ENCODE measurements around the gene PRIMPOL.
"Not testable (repeated sequence)": the region's sequence is repeated elsewhere in the genome, so short reads cannot be mapped to it uniquely, and the experiment has no call there.

Gene PRIMPOL

DNA sequence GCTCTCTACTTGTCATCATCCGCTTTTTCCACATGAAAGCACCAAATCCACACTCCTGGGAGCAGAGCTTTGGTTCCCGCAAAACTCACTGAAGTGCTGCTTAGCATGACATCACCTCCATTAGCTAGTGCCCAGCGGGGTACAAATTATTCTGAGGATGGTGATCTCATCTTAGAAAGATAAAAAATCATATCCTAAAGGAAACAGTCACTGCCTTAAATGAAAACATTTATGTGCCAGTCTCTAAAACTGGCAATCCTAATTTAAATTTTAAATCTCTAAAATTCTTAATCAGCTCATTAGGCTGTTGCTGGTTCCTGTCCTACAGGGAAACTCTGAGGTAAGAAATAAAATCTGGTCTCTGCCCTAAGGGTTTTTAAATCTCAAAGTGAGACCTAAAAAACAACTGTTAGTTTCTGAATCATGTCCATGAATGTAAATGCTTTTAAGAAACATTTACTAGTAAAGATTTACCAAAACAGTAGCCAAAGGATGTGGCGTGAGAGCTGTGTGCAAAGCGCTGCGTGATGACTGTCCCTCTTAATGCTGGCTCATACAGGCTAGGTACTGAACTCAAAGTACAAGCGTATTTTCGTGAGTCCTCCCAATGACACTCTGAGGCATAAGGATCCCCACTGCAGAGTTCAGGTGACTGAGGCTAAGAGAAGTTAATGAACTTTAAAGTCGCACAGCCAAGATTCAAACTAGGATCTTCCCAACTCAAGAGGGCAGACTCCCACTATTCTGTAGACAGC lies 4.8 kb upstream of the PRIMPOL start:
- H3K36me3 ChIP-seq (ENCODE audit: insufficient read depth, low read length), result peaks cover 23% of the 10 kb centered on the region
- no peaks in the 10 kb centered on the region for H3K9me3 ChIP-seq (replicated peaks; ENCODE audit: low read length)
- H3K4me2 ChIP-seq (ENCODE audit: low read length), result peak overlapping the region; percentile 16
- peak overlapping the region; percentile 17 for H3K9ac ChIP-seq (ENCODE audit: low read depth, low read length)
- H3K4me1 ChIP-seq (ENCODE audit: control insufficient read depth, insufficient read depth, low read length), result peaks cover 28% of the 10 kb centered on the region
- no peaks in the 10 kb centered on the region for H3K27me3 ChIP-seq (ENCODE audit: control insufficient read depth, insufficient read depth, low read length)
- H3K4me3 ChIP-seq (ENCODE audit: low read length), result peak overlapping the region; percentile 3

- no peaks in the 10 kb centered on the region for H3K9me3 ChIP-seq (replicated peaks; ENCODE audit: low read length)
- no peaks in the 10 kb centered on the region for H3K27me3 ChIP-seq (ENCODE audit: control insufficient read depth, insufficient read depth, low read length)
- H3K36me3 ChIP-seq (ENCODE audit: insufficient read depth, low read length), result peaks cover 19% of the 10 kb centered on the region
- H3K4me2 ChIP-seq (ENCODE audit: low read length), result peak overlapping the region; percentile 98
- H3K4me1 ChIP-seq (ENCODE audit: control insufficient read depth, insufficient read depth, low read length), result peaks cover 34% of the 10 kb centered on the region
- no peak overlapping the region for H3K4me3 ChIP-seq (ENCODE audit: low read length)
- no peak overlapping the region for H3K9ac ChIP-seq (ENCODE audit: low read depth, low read length)
Measured at GRCh38 chr4:184645904-184646610, 3.5 kb upstream of the PRIMPOL start.

DNA sequence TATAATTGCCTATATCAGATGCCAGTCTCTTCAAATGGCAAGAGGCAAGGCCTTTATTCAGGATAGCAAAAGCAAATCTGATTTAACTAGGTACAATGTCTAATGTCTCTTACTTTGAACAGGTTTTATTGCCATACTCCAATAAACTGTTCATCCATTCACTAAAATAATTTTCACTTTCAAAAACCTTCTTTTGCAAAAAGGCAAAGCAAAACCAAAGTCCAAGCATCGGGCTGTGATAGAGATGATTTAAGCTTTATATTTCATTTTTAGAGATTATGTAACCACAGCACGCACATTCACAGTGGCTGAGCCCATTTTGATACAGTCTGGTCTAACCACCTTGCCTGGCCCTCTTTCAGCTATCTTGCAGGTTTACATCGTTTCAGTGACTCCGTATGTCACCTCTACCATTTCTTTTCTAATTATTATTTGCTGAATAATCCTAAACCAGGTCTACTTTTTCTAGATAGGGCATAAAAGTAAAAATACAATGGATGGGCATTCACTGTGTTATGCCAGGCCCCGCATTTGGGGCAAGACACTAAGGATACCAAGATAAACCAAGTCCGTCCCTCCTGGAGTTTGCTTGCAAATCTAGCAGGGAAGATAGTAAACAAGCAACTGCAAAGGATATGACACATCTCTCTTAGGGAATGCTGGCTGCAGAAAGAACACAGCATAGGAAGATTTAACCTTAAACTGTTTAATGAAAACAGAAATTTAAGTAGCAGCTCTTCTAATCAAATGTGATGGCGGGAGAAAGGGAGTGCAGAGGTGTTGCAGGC lies 2.1 kb upstream of the PRIMPOL start:
- peak overlapping the region; percentile 82 for H3K4me3 ChIP-seq (ENCODE audit: low read length)
- H3K4me1 ChIP-seq (ENCODE audit: control insufficient read depth, insufficient read depth, low read length), result peaks cover 34% of the 10 kb centered on the region
- H3K4me2 ChIP-seq (ENCODE audit: low read length), result peak overlapping the region; percentile 98
- H3K9ac ChIP-seq (ENCODE audit: low read depth, low read length), result peak overlapping the region; percentile 95
- H3K27me3 ChIP-seq (ENCODE audit: control insufficient read depth, insufficient read depth, low read length), result no peaks in the 10 kb centered on the region
- H3K9me3 ChIP-seq (replicated peaks; ENCODE audit: low read length), result no peaks in the 10 kb centered on the region
- peaks cover 15% of the 10 kb centered on the region for H3K36me3 ChIP-seq (ENCODE audit: insufficient read depth, low read length)

- peak overlapping the region; percentile 95 for H3K9ac ChIP-seq (ENCODE audit: low read depth, low read length)
- peaks cover 13% of the 10 kb centered on the region for H3K36me3 ChIP-seq (ENCODE audit: insufficient read depth, low read length)
- H3K4me2 ChIP-seq (ENCODE audit: low read length), result peak overlapping the region; percentile 98
- no peaks in the 10 kb centered on the region for H3K27me3 ChIP-seq (ENCODE audit: control insufficient read depth, insufficient read depth, low read length)
- peak overlapping the region; percentile 82 for H3K4me3 ChIP-seq (ENCODE audit: low read length)
- peaks cover 35% of the 10 kb centered on the region for H3K4me1 ChIP-seq (ENCODE audit: control insufficient read depth, insufficient read depth, low read length)
- H3K9me3 ChIP-seq (replicated peaks; ENCODE audit: low read length), result no peaks in the 10 kb centered on the region
Measured at GRCh38 chr4:184648054-184648312, 1.6 kb upstream of the PRIMPOL start.

DNA sequence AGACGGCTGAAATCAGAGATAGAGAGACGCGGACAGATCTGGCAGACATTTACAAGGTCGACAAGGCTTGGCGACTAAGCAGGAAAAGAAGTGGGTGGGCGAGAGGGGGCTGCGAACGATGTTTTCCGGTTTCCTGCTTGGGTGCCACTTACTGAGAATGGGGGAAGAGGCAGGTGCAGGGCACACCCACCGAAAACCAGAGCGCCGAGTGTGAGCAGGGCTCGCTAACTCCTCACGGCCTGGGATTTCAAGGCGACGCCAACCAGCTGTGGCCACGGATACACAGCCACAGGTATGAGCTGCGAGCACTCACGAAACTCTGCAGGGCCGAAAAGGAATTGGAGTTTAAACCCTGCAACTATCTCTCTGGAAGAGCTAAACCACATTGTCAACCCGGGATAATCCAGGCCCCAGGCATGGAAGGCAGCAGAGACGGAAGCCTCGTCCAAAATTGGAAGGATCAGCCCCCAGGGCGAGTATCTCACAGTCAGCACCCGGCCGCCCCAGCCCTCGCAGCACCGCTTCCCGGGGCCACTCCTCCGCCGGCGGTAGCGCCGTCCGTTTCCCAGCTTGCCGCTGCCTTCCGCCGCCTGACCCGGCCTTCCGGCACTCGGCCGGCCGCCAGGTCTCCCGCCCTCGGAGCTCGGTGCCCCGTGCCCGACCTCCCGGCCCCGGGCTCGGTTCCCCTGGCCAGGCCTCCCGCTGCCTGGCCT lies 1.1 kb upstream of the PRIMPOL start:
- Histone ChIP-seq H3K36me3 (ENCODE audit: insufficient read depth, low read length) (peaks cover 13% of the 10 kb centered on the region), H3K27me3 (ENCODE audit: control insufficient read depth, insufficient read depth, low read length) (no peaks in the 10 kb centered on the region), H3K9me3 (replicated peaks; ENCODE audit: low read length) (no peaks in the 10 kb centered on the region), H3K4me3 (ENCODE audit: low read length) (peak overlapping the region; percentile 82), H3K4me2 (ENCODE audit: low read length) (peak overlapping the region; percentile 98), H3K9ac (ENCODE audit: low read depth, low read length) (peak overlapping the region; percentile 95), H3K4me1 (ENCODE audit: control insufficient read depth, insufficient read depth, low read length) (peaks cover 40% of the 10 kb centered on the region)

- Histone ChIP-seq H3K4me3 (ENCODE audit: low read length) (peak overlapping the region; percentile 79), H3K4me1 (ENCODE audit: control insufficient read depth, insufficient read depth, low read length) (peaks cover 41% of the 10 kb centered on the region), H3K9me3 (replicated peaks; ENCODE audit: low read length) (no peaks in the 10 kb centered on the region), H3K27me3 (ENCODE audit: control insufficient read depth, insufficient read depth, low read length) (no peaks in the 10 kb centered on the region), H3K36me3 (ENCODE audit: insufficient read depth, low read length) (peaks cover 13% of the 10 kb centered on the region), H3K9ac (ENCODE audit: low read depth, low read length) (peak overlapping the region; percentile 92), H3K4me2 (ENCODE audit: low read length) (peak overlapping the region; percentile 92)
Measured at GRCh38 chr4:184649971-184650855, 675 bp downstream of the PRIMPOL start.

DNA sequence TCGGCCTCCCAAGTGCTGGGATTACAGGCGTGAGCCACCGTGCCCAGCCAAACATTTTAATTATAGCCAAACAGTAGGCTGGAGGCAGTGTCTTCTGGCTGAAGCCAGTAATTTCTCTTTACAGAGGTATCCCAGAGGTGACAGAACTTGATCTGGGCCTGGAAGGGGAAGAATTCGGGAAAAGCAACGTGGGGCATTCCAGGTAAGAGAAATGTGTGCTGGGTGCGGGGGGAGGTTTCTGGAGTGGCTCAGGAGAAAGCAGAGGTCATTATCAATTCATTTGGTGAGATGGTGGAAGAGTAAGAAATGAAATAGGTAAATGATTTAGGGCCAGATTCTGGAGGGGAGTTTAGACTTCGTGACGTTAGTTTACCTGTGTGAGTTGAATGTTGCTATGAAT lies 2.4 kb downstream of the PRIMPOL start:
- Histone ChIP-seq H3K4me3 (ENCODE audit: low read length) (no peak overlapping the region), H3K9ac (ENCODE audit: low read depth, low read length) (no peak overlapping the region), H3K4me1 (ENCODE audit: control insufficient read depth, insufficient read depth, low read length) (peaks cover 33% of the 10 kb centered on the region), H3K4me2 (ENCODE audit: low read length) (no peak overlapping the region), H3K27me3 (ENCODE audit: control insufficient read depth, insufficient read depth, low read length) (no peaks in the 10 kb centered on the region), H3K36me3 (ENCODE audit: insufficient read depth, low read length) (peaks cover 12% of the 10 kb centered on the region), H3K9me3 (replicated peaks; ENCODE audit: low read length) (no peaks in the 10 kb centered on the region)

- H3K4me3 ChIP-seq (ENCODE audit: low read length); H3K9me3 ChIP-seq (replicated peaks; ENCODE audit: low read length); H3K4me2 ChIP-seq (ENCODE audit: low read length); H3K9ac ChIP-seq (ENCODE audit: low read depth, low read length); H3K27me3 ChIP-seq (ENCODE audit: control insufficient read depth, insufficient read depth, low read length): not testable (repeated sequence)
- Histone ChIP-seq H3K4me1 (ENCODE audit: control insufficient read depth, insufficient read depth, low read length) (peaks cover 25% of the 10 kb centered on the region), H3K36me3 (ENCODE audit: insufficient read depth, low read length) (peaks cover 15% of the 10 kb centered on the region)
Measured at GRCh38 chr4:184652681-184653080, 3.1 kb downstream of the PRIMPOL start.

DNA sequence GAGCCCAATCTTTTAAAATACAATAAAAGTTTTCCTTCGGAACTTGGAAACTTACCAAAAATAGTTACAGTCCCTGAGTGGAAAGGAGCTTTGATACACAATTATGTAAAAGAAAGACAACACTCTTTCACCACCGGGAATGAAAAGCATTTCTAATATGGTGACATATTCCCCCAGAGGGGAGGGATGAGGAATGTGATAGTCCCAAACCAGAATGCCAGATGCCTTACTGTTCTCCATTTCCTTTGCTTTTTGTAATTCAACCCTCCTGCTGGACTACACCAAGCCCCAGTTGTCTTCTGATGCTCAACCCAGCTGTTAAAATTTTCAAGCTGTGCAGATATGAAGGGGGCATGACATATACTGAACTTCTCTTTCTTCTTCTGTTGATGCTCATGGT lies 4.1 kb downstream of the PRIMPOL start:
- H3K27me3 ChIP-seq (ENCODE audit: control insufficient read depth, insufficient read depth, low read length), result no peaks in the 10 kb centered on the region

GRCh38 chr4:184655889-184656869 lies 6.6 kb downstream of the PRIMPOL start:
- no peaks in the 10 kb centered on the region for H3K27me3 ChIP-seq (ENCODE audit: control insufficient read depth, insufficient read depth, low read length)
- no peak overlapping the region for H3K4me3 ChIP-seq (ENCODE audit: low read length)
- H3K9me3 ChIP-seq (replicated peaks; ENCODE audit: low read length), result no peaks in the 10 kb centered on the region
- peaks cover 26% of the 10 kb centered on the region for H3K36me3 ChIP-seq (ENCODE audit: insufficient read depth, low read length)
- H3K4me2 ChIP-seq (ENCODE audit: low read length), result no peak overlapping the region
- no peak overlapping the region for H3K9ac ChIP-seq (ENCODE audit: low read depth, low read length)
- H3K4me1 ChIP-seq (ENCODE audit: control insufficient read depth, insufficient read depth, low read length), result peaks cover 13% of the 10 kb centered on the region

More for the DNA sequence above, 4.1 kb downstream of the PRIMPOL start:
- H3K9me3 ChIP-seq (replicated peaks; ENCODE audit: low read length), result no peaks in the 10 kb centered on the region
- H3K4me3 ChIP-seq (ENCODE audit: low read length), result no peak overlapping the region
- H3K36me3 ChIP-seq (ENCODE audit: insufficient read depth, low read length), result peaks cover 15% of the 10 kb centered on the region
- no peak overlapping the region for H3K9ac ChIP-seq (ENCODE audit: low read depth, low read length)
- peak overlapping the region; percentile 2 for H3K4me2 ChIP-seq (ENCODE audit: low read length)
- peaks cover 20% of the 10 kb centered on the region for H3K4me1 ChIP-seq (ENCODE audit: control insufficient read depth, insufficient read depth, low read length)
